DMS53 treated with DMSO at 0.1 percent for 48 hours (cell line): ENCODE measurements around the gene CALML5.

Experiments used
- DNase-seq: peaks from one replicate; lab custom pipeline; 2025; ENCODE audit not compliant: unreplicated experiment; lab: John Stamatoyannopoulos, UW

The CALML5 gene

DNA sequence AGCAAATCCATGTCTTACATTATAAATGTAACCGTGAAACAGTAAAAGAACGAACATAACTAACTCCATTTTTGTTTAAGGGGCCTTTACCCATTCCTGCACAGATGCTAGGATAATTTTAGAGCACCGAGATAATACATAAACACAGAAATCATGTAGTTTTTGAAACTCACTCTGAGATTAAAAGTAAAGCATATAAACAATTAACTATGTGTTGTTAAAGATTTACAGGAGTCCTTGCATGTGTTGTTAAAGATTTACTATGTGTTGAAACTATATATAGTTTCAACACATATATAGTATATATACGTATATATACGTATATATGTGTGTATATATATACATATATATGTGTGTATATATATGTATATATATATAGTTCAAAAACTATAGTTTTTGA lies 18.2 kb upstream of the CALML5 start:
- no peak for DNase-seq

DNA sequence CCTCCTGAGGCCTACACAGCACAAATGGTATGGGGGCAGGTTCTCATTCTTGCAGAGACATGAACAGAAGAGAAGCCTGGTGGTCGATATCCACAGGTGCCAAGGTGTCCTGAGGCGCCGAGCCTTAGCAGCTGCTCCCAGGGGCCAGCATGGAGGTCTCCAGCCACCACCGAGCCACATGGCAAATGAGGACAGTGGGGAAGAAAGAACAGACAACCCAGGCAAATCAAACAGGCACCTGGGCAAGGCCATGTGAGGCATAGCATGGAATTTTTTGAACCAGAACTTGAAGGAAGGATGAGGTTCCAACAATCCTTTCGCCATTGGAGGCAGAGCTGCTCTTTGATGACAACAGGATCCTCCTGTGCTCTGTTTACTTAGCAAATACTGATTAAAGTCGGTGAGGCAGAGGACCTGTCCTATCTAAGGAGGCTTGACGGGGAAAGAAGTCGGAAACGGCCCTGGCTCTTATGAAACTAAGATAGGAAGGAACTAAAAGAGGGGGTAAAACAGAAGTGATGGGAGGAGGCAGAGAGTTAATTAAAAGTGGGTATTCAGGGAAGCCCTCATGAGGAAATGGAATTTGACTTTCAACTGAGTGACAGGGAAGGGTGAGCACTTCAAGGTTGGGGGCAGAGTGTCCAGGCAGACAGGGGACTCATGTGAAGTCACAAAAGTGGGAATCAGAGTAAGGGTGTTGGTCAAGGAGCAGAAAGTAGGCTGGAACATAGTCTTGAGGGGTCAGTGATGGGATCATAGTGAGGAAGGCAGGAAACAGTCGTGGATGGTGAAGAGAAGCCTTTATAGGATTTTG lies 16.8 kb upstream of the CALML5 start:
- DNase-seq: peak; percentile 87

DNA sequence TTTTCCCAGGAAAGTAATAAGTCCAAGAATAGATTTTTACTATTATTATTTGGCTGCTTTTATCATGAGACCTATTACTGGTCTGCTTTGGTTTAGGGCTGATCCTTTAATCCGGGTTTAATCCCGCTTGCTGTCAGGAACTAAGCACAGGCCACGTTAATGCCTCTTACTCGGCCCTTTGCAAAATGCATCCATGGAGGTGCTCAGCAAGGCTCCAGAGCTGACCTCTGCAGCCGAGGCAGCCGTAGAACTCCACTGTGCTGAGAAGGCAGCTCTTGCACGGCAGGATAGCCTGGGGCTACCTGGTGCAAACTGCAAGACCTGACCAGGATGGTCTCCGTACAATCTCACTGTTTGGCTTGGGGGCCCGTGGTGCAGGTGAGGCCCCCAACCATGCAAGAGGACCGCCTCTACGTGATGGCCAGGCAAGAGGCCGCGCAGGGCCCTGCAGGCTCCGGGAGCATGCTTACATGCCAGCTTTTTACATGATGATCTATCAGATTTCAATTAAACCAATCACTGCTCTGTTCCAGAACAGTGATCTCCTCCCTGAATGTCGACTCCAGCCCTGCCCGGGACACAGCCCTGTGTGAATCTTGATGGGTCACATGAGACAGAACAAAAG lies 15.0 kb upstream of the CALML5 start:
- no peak for DNase-seq

DNA sequence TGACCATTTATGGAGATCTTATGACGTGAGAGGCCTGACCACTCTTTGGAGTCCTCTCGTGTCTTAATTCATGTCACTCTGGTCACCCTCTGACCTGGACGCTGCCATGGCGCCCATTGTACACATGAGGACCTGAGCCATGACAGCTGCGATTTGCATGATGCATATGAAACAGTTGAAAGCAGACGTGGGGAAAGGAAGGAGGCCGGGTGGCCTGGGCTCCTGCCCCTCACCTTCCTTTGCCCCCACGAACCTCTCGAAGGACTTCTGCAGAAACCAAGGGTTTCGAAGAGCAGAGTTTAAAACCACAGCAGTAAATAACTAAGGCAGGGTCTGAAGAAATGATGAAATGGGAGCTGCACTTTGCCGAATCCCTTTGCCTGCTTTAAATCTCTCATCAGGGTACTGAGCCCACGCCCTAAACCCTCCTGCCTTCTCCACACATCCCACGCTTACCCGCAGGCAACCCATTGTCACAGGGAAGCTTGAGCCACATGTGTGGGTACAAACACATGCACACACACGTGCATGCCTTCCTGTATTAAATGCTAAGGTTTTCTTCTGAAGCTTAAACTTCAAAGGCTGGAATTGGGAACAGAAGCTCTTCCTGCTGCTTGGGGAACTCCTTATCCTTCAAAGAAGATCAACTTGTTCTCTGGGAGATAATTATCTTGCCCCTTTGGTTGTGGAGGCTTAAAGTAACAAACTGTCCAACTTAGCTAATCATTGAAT lies 13.7 kb upstream of the CALML5 start:
- DNase-seq: no peak

DNA sequence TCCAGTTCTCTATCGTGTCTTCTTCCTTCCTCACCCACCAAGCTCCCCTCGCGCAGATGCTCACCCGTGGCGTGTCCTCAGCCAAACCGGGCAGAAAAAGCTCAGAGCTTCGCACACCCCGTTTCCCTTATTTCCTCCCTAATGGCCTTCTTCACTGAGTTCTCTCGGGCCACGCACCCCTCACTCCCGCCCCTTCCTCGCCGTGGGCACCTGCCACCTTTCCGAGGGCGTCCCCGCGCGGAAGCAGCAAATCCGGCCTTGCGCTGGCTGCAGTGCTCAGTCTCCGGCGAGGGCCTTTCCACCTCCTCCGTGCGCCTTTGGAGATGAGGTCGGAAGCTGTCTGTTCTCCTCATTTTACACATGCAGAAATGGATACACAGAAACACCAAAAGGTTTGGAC lies 13.0 kb upstream of the CALML5 start:
- no peak for DNase-seq

DNA sequence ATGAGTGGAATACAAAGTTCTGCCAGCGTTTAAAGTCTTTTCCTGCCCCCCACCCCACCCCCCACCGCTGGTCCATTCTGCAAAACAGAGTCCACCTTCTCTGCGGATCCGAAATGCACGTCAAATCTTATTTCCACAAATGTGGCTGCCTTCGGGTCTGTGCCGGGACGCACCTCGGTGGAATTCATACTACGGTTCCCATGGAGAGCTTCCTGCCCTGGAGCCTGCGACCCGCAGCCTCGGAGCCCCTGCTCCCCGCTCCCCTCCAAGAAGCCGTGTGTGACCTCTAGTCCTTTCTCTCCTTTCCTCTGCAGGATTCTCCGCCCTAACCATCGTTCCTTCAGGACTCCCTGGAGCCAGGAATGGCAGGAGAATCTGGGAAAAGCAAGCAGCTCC lies 12.5 kb upstream of the CALML5 start:
- no peak for DNase-seq

DNA sequence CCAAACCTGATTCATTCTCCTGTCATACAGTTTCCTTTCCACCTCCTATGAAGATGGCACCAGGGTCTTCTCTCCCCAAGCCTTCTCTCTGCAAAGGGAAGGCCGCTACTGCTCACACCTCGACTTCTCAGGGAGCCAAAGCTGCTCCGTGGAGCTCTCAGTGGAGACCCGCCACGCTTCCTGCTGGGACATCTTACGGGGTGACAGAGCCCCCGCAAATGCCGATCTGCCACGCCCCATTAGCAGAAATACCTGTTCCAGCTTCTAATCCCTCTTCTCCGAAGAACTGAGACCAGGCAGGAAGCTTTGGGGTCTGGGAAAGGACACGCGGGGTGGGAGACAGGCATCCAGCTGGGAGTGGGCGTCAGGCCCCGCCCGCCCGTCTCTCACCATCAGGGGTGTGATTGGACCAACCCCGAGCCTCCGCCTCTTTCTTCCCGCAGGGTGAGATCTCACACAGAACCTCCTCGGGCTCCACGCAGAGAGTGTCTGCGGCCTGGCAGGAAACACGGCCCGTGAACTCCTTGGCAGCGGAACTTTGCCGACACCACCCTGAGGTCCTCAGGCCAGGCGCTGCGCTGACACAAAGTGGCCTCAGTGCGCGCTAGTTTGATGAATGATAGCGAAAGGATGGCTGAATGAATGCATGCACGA lies 12.0 kb upstream of the CALML5 start:
- DNase-seq: no peak

DNA sequence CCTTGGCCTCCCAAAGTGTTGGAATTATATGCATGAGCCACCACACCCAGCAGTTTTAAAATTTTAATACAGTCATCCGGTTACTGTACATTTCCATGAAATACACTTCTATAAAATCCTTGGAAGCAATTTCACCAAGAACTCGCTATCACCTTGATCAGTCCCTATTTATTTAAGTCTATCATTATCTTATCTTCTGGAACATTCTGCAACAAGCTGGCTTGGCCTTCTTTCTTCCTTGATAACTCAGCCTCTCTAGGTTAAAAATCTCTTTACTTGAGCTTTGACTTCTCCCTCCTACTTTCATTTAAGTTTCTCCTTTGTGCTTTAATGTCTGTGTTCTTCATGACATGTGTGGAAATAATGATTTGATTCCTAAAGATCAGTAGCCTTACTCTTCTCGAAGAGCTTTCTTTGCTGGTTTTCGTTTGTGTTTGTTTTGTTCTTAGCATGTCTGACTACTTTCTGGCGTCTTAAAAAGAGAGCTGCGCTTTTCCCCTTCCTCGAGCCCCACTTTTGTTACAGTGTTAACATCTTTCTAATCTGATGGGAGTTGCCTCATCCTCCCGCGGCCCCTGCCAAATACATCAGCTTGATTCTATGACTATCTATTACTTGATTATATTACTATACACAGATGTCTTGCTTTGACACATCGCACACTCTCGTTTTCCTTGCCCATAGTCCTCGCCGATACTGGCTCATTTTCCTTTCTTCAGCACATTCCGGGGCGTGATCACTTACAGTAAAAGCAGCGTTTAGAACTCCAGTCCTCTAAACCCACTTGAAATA lies 11.1 kb upstream of the CALML5 start:
- DNase-seq: no peak

DNA sequence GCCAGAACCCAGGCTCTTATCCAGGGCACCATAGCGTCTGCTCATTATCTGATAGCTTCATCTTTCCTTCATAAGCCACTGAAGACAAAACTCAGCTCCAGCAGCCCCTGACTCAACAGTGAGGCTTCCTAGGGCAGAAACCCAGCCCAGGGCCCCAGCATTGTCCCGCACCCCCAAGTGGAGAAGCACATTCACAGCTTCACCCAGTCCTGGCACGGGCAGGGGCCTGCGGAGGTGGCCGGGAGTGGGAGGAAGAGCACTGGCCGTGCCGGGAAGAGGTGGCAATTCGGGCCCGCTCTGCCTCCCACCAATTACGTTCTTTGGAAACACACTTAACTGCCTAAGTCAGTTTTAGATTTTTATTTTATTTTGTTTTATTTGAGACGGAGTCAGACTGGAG lies 10.3 kb upstream of the CALML5 start:
- DNase-seq: no peak

DNA sequence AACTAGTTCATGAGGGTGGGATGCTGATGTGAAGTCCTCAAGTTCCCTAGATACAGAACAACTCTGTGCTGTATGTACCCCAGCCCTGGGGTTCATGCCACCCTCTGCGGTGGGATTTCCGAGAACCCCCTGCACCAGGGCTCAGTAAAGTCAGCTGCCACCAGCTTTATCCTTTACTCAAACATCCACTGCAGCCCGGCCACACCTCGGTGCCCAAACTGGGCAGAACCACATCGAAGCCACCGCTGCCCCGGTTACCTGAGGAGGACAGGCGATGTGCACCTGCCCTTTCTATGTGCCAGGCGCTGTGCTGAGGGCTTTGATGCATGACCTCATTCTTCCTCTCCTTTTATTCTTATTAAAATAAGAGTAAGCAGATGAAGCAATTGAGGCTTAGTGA lies 9.9 kb upstream of the CALML5 start:
- DNase-seq: peak; percentile 76

DNA sequence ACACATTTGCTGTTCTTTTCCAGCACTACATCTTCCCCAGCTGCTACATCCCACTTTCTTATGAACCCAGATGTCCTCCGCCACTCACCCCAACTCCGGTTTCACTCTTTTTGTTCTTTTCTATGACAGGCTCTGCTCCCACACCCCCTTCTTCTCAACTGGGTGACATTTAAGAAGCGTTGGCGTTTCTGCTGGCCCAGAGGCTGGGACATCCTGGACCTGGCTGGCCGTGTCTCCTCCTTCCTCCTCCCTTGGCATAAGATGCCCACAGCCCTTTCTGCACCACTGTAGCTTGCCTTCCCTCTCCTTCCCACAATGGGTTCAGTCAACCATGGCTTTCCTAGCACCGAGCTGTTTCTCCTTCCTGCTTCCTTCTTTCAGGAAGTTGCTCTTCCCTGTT lies 9.4 kb upstream of the CALML5 start:
- DNase-seq: peak; percentile 40

DNA sequence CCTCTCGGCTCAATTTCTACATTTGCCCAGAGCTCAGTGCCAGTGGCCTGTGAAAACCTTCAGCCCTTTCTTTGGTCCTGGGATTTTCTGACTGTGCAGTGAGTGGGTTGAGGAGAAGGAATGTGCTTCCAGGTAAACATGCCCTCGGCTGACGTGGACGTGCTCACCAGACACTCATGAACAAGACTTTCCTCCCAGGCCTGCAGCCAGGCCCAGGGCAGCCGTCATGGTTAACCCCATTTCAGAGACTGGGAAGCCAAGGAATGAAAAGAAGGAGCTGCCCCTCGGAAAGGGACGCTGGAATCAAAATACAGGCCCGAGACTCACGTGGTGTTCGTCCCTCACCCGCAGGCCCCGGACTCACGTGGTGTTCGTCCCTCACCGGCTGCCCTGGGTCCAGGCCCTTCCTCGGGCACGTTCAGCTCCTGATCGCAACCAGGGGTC lies 8.8 kb upstream of the CALML5 start:
- no peak for DNase-seq

DNA sequence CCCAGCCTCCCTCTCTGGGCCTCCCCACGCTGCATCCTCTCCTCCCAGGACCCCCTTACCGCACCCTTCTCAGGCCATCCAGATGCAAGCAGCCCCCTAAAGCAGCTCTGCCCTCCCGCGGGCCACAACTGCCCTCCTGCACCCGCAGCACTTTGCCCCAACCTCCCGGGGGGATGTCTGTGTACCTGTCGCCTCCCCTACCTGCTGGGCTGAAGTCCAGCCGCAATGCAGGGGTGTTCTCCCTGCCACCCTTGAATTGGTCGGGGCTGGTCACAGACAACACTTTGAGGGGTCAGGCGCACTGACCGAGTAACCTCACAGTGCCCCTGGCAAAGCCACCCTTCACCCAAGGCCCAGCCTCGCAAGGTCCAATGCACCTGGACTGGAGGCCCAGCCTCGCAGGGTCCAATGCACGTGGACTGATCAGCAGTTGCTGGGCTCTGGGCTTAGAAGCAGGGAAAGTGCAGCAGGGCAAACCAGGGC lies 8.3 kb upstream of the CALML5 start:
- DNase-seq: no peak

DNA sequence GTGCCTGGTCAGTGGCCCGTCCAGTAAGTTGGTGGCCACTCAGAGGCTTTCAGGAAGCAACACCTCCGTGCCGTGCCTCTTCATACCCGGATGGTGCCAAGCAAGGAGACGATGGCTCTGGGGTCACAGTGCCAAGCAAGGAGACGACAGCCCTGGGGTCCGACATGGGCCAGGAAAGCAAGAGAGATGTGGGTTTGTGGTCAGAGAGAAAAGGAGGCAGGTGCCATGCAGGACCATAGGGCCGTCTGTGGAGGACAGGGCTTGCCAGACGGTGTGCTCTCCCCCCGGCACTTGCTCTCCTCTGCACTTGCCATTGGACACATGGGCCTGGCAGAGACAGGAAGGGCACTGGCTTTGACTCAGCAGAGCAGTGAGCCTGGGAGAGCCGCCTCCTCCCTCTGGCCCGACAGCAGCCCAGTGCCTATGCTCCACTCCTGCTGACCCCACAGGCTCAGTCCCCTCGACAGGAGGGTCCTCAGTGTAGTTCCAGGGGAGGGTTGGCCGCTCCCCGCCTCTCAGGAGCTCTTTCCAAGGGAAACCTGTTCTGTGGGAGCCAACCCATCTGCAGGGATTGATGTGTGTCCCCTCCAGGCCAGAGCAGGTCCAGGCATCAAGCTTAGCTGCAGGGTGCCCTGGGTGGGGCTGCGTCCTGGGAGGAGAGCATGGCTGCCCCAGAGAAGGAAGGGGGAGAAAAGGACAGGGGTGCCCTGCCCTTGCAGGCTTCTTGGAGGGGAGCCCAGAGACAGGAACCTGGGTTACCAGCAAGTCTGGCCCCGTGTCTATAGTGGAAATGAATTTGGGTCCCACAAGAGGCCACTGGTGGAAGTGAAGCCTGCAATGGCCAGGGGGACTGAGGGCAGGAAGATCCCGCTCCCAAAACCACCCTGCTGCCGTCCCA lies 7.6 kb upstream of the CALML5 start:
- no peak for DNase-seq

DNA sequence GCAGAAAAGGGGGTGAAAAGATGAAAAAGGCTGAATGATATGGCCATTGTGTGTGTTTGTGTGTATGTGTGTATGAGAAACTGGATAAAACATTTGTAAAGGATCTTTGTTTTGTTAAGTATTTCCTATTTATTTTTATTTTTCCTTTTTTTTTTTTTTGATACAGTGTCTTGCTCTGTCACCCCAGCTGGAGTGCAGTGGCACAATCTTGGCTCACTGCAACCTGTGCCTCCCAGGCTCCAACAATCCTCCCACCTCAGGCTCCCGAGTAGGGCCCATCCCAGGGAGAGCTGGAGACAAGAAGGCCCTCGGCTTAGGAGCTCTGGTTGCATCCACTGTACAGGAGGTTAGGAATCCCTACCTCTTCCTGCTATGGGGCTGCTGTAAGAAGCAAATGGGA lies 6.9 kb upstream of the CALML5 start:
- no peak for DNase-seq

DNA sequence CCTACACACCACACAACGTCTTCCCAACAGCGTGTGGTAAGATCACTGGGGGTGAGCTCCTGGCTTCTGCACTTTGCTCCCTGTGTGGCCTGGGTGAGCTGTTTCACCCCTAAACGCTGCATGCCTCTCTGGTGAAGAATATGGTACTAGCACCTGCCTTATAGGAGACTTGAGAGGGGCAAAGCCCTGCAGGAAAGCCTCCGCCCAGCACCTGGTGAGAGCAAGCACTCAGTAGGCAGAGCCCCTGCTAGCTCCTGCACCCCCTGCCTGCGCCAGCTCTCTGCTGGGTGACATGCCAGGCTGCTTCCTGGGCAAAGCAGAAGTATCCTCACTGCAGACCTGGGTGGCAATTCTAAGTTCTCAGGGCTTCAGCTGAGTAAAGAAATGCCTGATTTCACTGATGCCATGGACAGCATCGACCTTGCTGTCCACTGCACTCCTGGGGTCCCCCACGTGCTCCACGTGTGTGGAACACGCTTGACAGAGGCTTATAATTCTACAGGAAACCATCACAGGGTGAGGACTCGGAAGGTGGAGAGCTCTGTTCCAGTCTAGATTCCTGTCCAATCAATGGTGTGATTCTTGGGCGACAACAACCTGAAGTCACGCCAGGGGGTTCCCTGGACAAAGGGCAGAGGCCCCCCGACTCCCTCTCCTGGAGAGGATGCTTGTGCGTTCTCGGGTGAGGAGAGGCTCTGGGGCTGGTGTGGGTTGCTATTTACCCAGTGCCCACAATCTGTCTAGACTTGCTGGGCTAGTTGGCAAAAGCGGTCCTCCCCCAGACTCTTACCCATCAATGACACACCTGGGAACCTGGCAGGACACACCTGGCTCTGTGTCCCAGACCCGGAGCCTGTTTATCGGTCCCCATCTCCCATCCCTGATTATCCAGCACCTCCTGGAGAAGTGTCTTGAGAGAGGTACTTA lies 5.0 kb upstream of the CALML5 start:
- peak; percentile 40 for DNase-seq

DNA sequence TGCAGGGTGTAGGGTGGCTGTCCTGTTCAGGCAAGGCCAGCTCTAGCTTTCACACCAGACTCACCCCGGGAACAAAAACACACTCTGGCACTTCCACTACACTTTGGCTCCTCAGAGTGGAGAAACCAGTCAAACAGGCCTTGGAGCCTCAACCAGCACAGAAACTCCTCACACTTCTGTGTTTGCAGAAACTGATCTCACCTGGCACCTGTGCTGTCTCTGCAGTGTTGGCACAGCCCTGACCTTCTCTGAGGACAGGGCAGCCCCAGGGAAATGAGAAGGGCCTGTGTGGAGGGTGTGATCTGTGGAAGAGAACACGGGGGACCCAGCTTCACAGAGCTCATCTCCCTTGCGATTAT lies 4.1 kb upstream of the CALML5 start:
- peak; percentile 98 for DNase-seq

DNA sequence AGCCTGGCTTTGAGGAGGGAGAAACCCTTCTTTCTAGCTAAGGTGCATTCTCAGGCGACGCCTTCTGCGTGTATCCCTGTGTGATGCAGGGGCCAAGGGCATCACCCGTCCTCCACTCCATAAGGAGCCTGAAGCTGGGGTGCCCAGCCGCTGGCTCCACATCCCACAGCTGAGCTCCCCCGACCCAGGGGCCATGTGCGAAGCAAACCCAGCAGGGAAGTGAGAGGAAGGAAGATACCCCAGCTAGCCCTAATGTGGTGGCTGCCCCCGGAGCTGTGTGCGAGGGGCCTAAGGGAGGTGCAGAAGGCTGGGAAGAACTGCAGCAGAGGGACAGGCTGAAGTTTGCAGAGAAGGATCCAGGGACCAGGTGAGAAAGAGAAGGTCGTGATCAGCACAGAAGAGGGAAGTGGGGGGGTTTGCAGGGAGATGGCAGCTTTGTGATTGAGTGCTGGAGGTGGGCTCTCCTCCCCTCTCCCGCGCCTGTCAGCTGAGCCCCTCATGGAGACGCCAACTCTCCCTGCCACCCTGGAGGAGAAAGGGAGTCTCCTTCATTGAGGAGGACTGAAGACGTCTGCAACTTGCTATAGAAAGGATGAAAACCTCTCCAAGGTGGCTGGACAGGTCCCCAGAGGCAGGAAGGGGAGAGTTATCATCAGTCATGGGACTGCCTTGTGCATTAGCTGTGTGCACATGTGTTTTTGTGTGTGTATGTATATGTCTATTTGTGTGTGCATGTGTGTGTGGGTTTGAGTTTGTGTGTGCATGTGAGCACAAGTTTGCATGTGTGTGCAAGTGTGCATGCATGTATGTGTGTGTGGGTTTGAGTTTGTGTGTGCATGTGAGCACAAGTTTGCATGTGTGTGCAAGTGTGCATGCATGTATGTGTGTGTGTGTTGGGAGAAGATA lies 3.5 kb upstream of the CALML5 start:
- DNase-seq: no peak
